HepG2 (cell line): ENCODE measurements around the gene CD7. TPM values are rescaled to one million over a fixed set of nuclear protein-coding genes. Genes with fewer than 3 reads are reported as not detected.

Experiments
- AHDC1 ChIP-seq: sonication (generic); formaldehyde crosslinking; IDR thresholded peaks from 2 replicates; pipeline ENCODE4 v1.5.1; 2020; ENCODE audit warnings: mild to moderate bottlenecking, missing genetic modification reagents, borderline replicate concordance
- ARID2 ChIP-seq: sonication (generic); formaldehyde crosslinking; IDR thresholded peaks from 2 replicates; pipeline ENCODE4 v1.8.1; 2022; ENCODE audit warnings: mild to moderate bottlenecking, missing genetic modification reagents, borderline replicate concordance
- DBP ChIP-seq: sonication (generic); formaldehyde crosslinking; IDR thresholded peaks from 2 replicates; pipeline ENCODE4 v1.4.0; 2020; ENCODE audit warnings: missing genetic modification reagents; ENCODE audit errors: not compliant biosample characterization
- ESRRA ChIP-seq: sonication (generic); formaldehyde crosslinking; IDR thresholded peaks from 2 replicates; pipeline ENCODE4 v1.5.1; 2020; ENCODE audit warnings: mild to moderate bottlenecking, low read depth, missing genetic modification reagents
- MLLT10 ChIP-seq: sonication (generic); formaldehyde crosslinking; IDR thresholded peaks from 2 replicates; pipeline ENCODE4 v1.4.0; 2020; ENCODE audit warnings: missing genetic modification reagents
- NAIF1 ChIP-seq: sonication (generic); formaldehyde crosslinking; IDR thresholded peaks from 2 replicates; pipeline ENCODE4 v1.5.0; 2020; ENCODE audit warnings: mild to moderate bottlenecking, missing genetic modification reagents, borderline replicate concordance
- NFIC ChIP-seq: IDR thresholded peaks from 2 replicates; pipeline ENCODE4 v1.6.1; 2012; ENCODE audit warnings: mild to moderate bottlenecking, low read length, inconsistent platforms
- PLRG1 ChIP-seq: fragments of 450-650 bp; conservative IDR thresholded peaks from 2 replicates; pipeline ENCODE4 v1.6.1; 2016
- REPIN1 ChIP-seq: sonication (generic); formaldehyde crosslinking; IDR thresholded peaks from 2 replicates; pipeline ENCODE4 v1.8.0; 2022; ENCODE audit warnings: missing genetic modification reagents, low read depth, mild to moderate bottlenecking, borderline replicate concordance
- REXO4 ChIP-seq: sonication (generic); formaldehyde crosslinking; IDR thresholded peaks from 2 replicates; pipeline ENCODE4 v1.8.0; 2022; ENCODE audit warnings: missing genetic modification reagents, mild to moderate bottlenecking, borderline replicate concordance
- ZBED4 ChIP-seq: sonication (generic); formaldehyde crosslinking; IDR thresholded peaks from 2 replicates; pipeline ENCODE4 v1.4.0; 2020; ENCODE audit warnings: missing genetic modification reagents, borderline replicate concordance
- ZNF124 ChIP-seq: sonication (generic); formaldehyde crosslinking; IDR thresholded peaks from 2 replicates; pipeline ENCODE4 v1.4.0; 2020; ENCODE audit warnings: missing genetic modification reagents
- ZNF326 ChIP-seq: sonication (generic); formaldehyde crosslinking; IDR thresholded peaks from 2 replicates; pipeline ENCODE4 v1.4.0; 2020; ENCODE audit warnings: missing genetic modification reagents, borderline replicate concordance
- ZNF547 ChIP-seq: sonication (generic); formaldehyde crosslinking; IDR thresholded peaks from 2 replicates; pipeline ENCODE4 v1.5.1; 2020; ENCODE audit warnings: mild to moderate bottlenecking, missing genetic modification reagents
- ZNF761 ChIP-seq: sonication (generic); formaldehyde crosslinking; conservative IDR thresholded peaks from 2 replicates; pipeline ENCODE4 v1.4.0; 2020; ENCODE audit warnings: mild to moderate bottlenecking, missing genetic modification reagents
- ZNF816 ChIP-seq: sonication (generic); formaldehyde crosslinking; IDR thresholded peaks from 2 replicates; pipeline ENCODE4 v1.8.0; 2022; ENCODE audit warnings: missing genetic modification reagents, mild to moderate bottlenecking, borderline replicate concordance
- ZNF839 ChIP-seq: sonication (generic); formaldehyde crosslinking; IDR thresholded peaks from 2 replicates; pipeline ENCODE4 v1.4.0; 2020; ENCODE audit warnings: missing genetic modification reagents, mild to moderate bottlenecking, borderline replicate concordance
- ZNF878 ChIP-seq: sonication (generic); formaldehyde crosslinking; IDR thresholded peaks from 2 replicates; pipeline ENCODE4 v1.8.1; 2023; ENCODE audit warnings: mild to moderate bottlenecking, missing genetic modification reagents, moderate library complexity
- polyA plus RNA-seq, 8 experiments: library from polyadenylated mRNA; depleted of rRNA in 3 of 8; stranded (reverse) in 7 of 8; unstranded in 1 of 8; fragments of >200 nt; fragmentation: Illumina TruSeq in 4 of 8; extraction: Trizol in 4 of 8; gene quantifications; 2 replicates each; pipeline versions ENCODE4 v1.2.1 to v1.2.3, GENCODE V29; 2011 to 2016; ENCODE audit warnings: low read depth in 4 of 8, missing spikeins in 1 of 8, mixed read lengths in 1 of 8; ENCODE audit not compliant: insufficient read depth in 1 of 8
- total RNA-seq, 5 experiments: library from RNA; depleted of rRNA; stranded (reverse); fragments of >200 nt; fragmentation: Illumina TruSeq; extraction: Trizol; gene quantifications; 2 replicates each; pipeline ENCODE4 v1.2.3, GENCODE V29; 2016; ENCODE audit warnings: low read depth in 1 of 5

Gene CD7
- total and polyA plus RNA-seq, 2 of the 13 experiments (the other 11 are each of a cell fraction or from before 2014, with no cell fraction given), result 67.6 to 76.4 TPM

GRCh38 chr17:82309656-82310570 lies 7.5 kb downstream of the CD7 start (continued):
- peak; percentile 48; the same call in 1 of the 2 replicates for TF ChIP-seq AHDC1
- TF ChIP-seq REXO4 (CRISPR knock-in tag), result no peak
- TF ChIP-seq NFIC, result no peak
- no peak for TF ChIP-seq ZNF839 (CRISPR knock-in tag)
- no peak for TF ChIP-seq ZNF326 (CRISPR knock-in tag)
- no peak for TF ChIP-seq ZBED4 (CRISPR knock-in tag)
- no peak for TF ChIP-seq NAIF1
- no peak for TF ChIP-seq PLRG1
- TF ChIP-seq REPIN1 (CRISPR knock-in tag), result no peak
- no peak for TF ChIP-seq DBP (CRISPR knock-in tag)
- TF ChIP-seq ESRRA (CRISPR knock-in tag), result peak; percentile 61; the same call in 1 of the 2 replicates
- no peak for TF ChIP-seq ZNF761
- TF ChIP-seq ARID2, result no peak
- no peak for TF ChIP-seq ZNF878
- TF ChIP-seq ZNF547 (CRISPR knock-in tag), result 0 out of 2 replicates have a peak, but pooled peaks have one; percentile 49
- TF ChIP-seq ZNF816 (CRISPR knock-in tag), result no peak; the same call in 1 of the 2 replicates
- TF ChIP-seq MLLT10 (CRISPR knock-in tag), result no peak
- no peak for TF ChIP-seq ZNF124 (CRISPR knock-in tag)
